Measurements from ENCODE around the gene THSD8. TPM values are rescaled to one million over a fixed set of nuclear protein-coding genes. Genes with fewer than 3 reads are reported as not detected.

Gene THSD8
- total and polyA plus RNA-seq, 12 donors, result 1.8 to 8.6 (median 4.6) TPM; not detected in 4

DNA sequence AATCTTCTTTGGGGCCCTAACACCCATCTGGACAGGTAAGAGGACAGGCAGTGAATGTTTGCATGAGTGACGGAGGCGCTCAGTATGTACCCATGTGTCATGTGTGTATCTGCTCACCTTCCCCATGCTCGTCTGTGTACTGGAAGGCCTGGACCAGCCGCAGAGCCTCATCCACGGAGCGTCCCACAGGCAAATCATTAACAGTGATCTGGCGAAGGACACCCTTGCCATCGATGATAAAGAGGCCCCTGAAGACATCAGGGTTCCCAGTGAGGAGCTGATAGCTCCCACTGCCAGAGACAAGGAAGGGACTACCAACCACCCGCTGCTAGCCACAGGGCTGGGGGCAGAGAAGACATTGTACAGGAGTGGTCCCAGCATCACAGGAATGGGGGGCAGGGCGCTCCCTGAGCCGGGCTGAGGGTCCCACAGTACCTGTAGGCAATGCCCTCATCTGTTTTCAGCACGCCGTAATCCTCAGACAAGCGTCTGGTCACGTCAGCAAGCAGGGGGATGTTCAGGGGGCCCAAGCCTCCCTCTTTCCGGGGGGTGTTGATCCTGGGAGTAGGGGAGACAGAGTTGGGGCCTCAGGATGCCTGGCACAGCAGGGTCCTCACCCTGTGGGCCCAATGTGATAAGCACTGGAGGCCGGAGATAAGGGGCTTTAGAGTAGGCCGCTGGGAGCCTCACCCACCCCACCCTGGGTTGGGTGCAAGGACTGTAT lies 2.0 kb upstream of the THSD8 start:
- no peak overlapping the region for H3K4me3 ChIP-seq
- H3K4me1 ChIP-seq (replicated peaks in 1 of 2), result peaks cover 8 to 31% of the 10 kb centered on the region in 2 donors
- WGBS, 4 donors, result 78 to 86% (median 81%) methylated on average over 8 to 18 of the region's 18 CpGs
- no peaks in the 10 kb centered on the region for H3K9me3 ChIP-seq (replicated peaks in 1 of 3)
- peak in 2 of 7 donors; percentile 34 to 54 for DNase-seq
- no peaks in the 10 kb centered on the region for H3K27me3 ChIP-seq
- intact Hi-C loops (cut with DNase I), result loop anchor here (5.0 kb wide), 3 partner anchors 33 to 42 kb away; no protein-coding TSS in a partner anchor
- TF ChIP-seq, protein P1, sequence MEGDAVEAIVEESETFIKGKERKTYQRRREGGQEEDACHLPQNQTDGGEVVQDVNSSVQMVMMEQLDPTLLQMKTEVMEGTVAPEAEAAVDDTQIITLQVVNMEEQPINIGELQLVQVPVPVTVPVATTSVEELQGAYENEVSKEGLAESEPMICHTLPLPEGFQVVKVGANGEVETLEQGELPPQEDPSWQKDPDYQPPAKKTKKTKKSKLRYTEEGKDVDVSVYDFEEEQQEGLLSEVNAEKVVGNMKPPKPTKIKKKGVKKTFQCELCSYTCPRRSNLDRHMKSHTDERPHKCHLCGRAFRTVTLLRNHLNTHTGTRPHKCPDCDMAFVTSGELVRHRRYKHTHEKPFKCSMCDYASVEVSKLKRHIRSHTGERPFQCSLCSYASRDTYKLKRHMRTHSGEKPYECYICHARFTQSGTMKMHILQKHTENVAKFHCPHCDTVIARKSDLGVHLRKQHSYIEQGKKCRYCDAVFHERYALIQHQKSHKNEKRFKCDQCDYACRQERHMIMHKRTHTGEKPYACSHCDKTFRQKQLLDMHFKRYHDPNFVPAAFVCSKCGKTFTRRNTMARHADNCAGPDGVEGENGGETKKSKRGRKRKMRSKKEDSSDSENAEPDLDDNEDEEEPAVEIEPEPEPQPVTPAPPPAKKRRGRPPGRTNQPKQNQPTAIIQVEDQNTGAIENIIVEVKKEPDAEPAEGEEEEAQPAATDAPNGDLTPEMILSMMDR (IDR thresholded peaks at IDR 0.05), result no peak
- TF ChIP-seq POLR2A (IDR thresholded peaks at IDR 0.05), result no peak
- H3K27ac ChIP-seq, result peak overlapping the region in 2 of 5 donors; percentile 88
- peaks cover 0 to 30% of the 10 kb centered on the region in 2 donors for H3K36me3 ChIP-seq (replicated peaks in 1 of 2)

DNA sequence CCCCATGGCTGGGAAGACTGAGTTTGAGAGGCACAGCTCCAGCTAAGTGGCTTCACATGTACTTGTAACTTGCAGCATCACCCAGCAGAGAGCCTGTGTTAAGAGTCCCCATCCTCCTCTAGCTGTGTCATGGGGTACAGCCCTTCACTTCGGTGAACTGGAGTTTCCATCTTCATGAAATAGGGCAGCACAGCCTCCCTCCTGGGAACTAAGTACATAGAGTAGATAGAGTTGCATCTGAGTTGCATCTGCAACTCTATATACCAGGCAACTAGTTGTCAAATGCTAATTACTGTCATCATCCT lies 1.5 kb upstream of the THSD8 start:
- Histone ChIP-seq H3K27ac (peak overlapping the region in 4 of 5 donors; percentile 66 to 88 (median 80)), H3K36me3 (replicated peaks in 1 of 2) (peaks cover 0 to 30% of the 10 kb centered on the region in 2 donors), H3K4me1 (replicated peaks in 1 of 2) (peaks cover 8 to 28% of the 10 kb centered on the region in 2 donors), H3K27me3 (no peaks in the 10 kb centered on the region), H3K4me3 (peak overlapping the region in 1 of 4 donors; percentile 77), H3K9me3 (replicated peaks in 1 of 3) (no peaks in the 10 kb centered on the region)
- TF ChIP-seq, protein P1 (IDR thresholded peaks at IDR 0.05), result no peak
- TF ChIP-seq POLR2A (IDR thresholded peaks at IDR 0.05), result no peak
- intact Hi-C loops (cut with DNase I), result loop anchor here (5.0 kb wide), 2 partner anchors 33 to 42 kb away; no protein-coding TSS in a partner anchor
- whole genome bisulfite sequencing, 4 donors, result 57 to 64% (median 61%) methylated on average over 1 of the region's 1 CpG; no CpG with 5 or more reads in 1 of the 4 donors
- peak in 1 of 7 donors; percentile 24 for DNase-seq

DNA sequence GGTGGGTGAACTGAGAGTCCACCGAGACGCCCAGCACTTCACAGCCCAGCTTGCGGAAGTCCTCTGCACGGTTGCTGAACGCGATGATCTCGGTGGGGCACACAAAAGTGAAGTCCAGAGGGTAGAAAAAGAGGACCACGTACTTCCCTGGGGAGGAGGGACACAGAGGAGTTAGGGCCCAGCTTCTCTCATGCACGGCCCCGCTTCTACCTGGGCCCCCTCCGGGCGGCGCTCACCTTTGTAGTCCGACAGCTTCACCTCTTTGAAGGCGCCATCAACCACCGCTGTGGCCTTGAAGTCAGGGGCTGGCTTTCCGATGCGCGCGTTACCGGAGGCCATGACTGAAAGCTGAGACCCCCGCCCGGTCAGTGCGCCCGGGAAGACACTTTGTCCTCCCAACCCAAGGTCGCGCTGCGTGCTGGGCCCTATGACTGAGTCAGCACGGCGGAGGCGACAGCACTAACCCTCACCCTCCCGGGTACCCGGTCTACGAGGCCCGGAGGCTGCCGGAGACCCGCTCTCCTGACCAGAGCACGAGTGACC lies 875 bp upstream of the THSD8 start:
- DNase-seq, result peak; percentile 66 to 82 (median 76)
- no peaks in the 10 kb centered on the region for H3K9me3 ChIP-seq (replicated peaks in 1 of 3)
- H3K27ac ChIP-seq, result peak overlapping the region in 4 of 5 donors; percentile 66 to 88 (median 80)
- no peak for TF ChIP-seq POLR2A (IDR thresholded peaks at IDR 0.05)
- TF ChIP-seq, protein P1 (IDR thresholded peaks at IDR 0.05), result no peak
- H3K27me3 ChIP-seq, result no peaks in the 10 kb centered on the region
- H3K4me3 ChIP-seq, result peak overlapping the region; percentile 29 to 91 (median 56)
- 3 to 20% (median 7%) methylated on average over 8 to 38 of the region's 38 CpGs for WGBS, 4 donors
- peaks cover 0 to 30% of the 10 kb centered on the region in 2 donors for H3K36me3 ChIP-seq (replicated peaks in 1 of 2)
- peaks cover 7 to 24% of the 10 kb centered on the region in 2 donors for H3K4me1 ChIP-seq (replicated peaks in 1 of 2)
- intact Hi-C loops (cut with DNase I), result loop anchor here (5.0 kb wide), 2 partner anchors 34 to 41 kb away; no protein-coding TSS in a partner anchor
